ENCODE data around the gene SQSTM1. TPM values are rescaled to one million over a fixed set of nuclear protein-coding genes. Genes with fewer than 3 reads are reported as not detected.
A peak's percentile ranks its signal among the peaks of the same experiment; 100 is the strongest.

SQSTM1 gene
- total and polyA plus RNA-seq, 11 donors: 177 to 747 (median 396) TPM

GRCh38 chr5:179802950-179803562, 17.6 kb upstream of the SQSTM1 start:
- 73 to 81% (median 77%) methylated on average over 9 to 11 of the region's 11 CpGs for WGBS, 4 donors
- peaks cover 7 to 45% (median 33%) of the 10 kb centered on the region in 9 donors for H3K36me3 ChIP-seq
- H3K9me3 ChIP-seq: no peaks in the 10 kb centered on the region
- ATAC-seq (no peak), DNase-seq (peak in 3 of 5 donors; percentile 22 to 40 (median 28))
- no peaks in the 10 kb centered on the region for H3K27me3 ChIP-seq
- TF ChIP-seq POLR2A (IDR thresholded peaks at IDR 0.05) (no peak), CTCF (IDR thresholded peaks at IDR 0.05) (no peak)
- H3K4me1 ChIP-seq: peaks cover 0 to 51% (median 39%) of the 10 kb centered on the region in 12 donors
- H3K27ac ChIP-seq: peak overlapping the region in 3 of 12 donors; percentile 6 to 38 (median 19)
- intact Hi-C loops (cut with DNase I): loop anchor here in 6 of 10 donors (5.0 to 10.0 kb wide), 3 partner anchors 52 to 104 kb away; partner anchors contain the start of genes TBC1D9B (in 6 of the 6) and MRNIP (in 1 of the 6)
- H3K4me3 ChIP-seq: no peak overlapping the region

DNA sequence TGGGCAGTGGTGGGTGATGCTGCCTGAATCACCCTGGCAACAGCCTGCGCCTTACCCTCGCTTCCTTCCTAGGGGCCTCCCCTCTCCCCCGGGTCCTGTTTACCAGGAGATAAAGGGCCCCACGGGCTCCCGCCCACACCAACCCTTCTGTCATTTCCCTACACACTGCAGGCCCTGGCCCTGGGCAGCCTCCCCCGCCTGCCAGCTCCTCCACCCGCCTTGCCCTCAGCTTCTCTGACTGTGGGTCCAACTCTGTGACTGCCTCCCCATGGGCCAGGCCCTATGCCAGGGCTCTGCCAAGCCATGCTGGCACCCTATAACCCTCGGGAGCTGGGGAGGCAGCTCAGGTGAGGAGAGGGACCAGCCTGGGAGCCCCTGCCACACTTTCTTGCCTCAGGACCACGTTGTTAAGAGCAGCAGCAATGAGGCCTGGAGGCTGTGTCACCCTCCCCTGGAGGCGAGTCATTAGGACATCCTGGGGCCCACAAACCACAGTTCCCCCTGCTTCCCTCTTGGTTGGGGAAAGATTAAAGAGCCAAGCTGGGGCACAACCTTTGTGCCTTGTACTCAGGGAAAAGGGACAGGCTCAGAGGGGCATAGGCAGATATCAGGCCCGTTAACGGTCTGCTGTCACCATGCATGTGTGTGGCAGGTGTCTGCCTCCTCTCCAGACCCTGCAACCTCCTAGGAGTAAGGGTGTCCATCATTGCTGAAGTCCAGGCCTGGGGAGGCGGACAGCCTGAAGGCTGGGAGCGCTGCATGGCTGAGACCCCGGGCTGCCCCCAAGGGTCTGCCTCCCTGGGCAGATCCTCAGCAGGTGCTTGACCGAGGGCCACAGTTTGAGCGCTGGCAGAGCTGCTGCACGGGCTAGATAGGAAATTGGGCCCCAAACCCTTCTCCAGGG, 16.8 kb upstream of the SQSTM1 start:
- Histone ChIP-seq H3K36me3 (peaks cover 1 to 36% (median 24%) of the 10 kb centered on the region in 9 donors), H3K9me3 (no peaks in the 10 kb centered on the region), H3K4me1 (peaks cover 0 to 51% (median 39%) of the 10 kb centered on the region in 12 donors), H3K27me3 (no peaks in the 10 kb centered on the region), H3K4me3 (no peak overlapping the region), H3K27ac (peak overlapping the region in 2 of 12 donors; percentile 19 to 38)
- DNase-seq (peak in 3 of 5 donors; percentile 31 to 52 (median 37)), ATAC-seq (no peak)
- WGBS, 4 donors: 65 to 66% (median 66%) methylated on average over 11 to 18 of the region's 18 CpGs
- TF ChIP-seq CTCF (IDR thresholded peaks at IDR 0.05): no peak
- no peak for TF ChIP-seq POLR2A (IDR thresholded peaks at IDR 0.05)
- intact Hi-C loops (cut with DNase I): loop anchor here in 6 of 10 donors (5.0 to 10.0 kb wide), 3 partner anchors 51 to 103 kb away; partner anchors contain the start of genes TBC1D9B (in 6 of the 6) and MRNIP (in 1 of the 6)

DNA sequence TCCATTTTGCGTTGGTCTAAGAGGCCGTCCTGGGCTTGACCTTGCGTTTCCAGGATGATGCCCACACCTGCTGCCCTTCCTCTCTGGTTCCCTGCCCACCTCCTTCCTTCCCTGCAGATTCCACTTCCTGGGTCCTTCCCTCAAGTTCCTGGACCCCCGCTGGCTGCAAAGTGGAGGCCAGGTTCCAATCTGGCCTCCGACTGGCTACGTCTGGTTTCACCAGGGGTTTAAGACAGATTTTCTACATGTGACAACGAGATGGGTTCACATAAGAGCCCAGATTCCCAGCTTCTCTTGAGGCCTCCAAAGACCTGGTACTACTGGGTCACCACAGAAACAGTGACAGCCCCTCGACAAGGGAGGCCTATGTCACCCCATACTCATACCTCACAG, 16.2 kb upstream of the SQSTM1 start:
- ATAC-seq (no peak), DNase-seq (peak in 1 of 5 donors; percentile 50)
- H3K9me3 ChIP-seq: no peaks in the 10 kb centered on the region
- no peaks in the 10 kb centered on the region for H3K27me3 ChIP-seq
- peak overlapping the region in 5 of 12 donors; percentile 73 to 100 (median 96) for H3K4me3 ChIP-seq
- peaks cover 0 to 51% (median 39%) of the 10 kb centered on the region in 12 donors for H3K4me1 ChIP-seq
- WGBS, 4 donors: 85 to 91% (median 87%) methylated on average over 8 of the region's 8 CpGs
- H3K27ac ChIP-seq: peak overlapping the region in 5 of 12 donors; percentile 89 to 98 (median 98)
- intact Hi-C loops (cut with DNase I): loop anchor here in 6 of 10 donors (5.0 to 10.0 kb wide), 3 partner anchors 50 to 103 kb away; partner anchors contain the start of genes TBC1D9B (in 6 of the 6) and MRNIP (in 1 of the 6)
- TF ChIP-seq CTCF (IDR thresholded peaks at IDR 0.05) (no peak), POLR2A (IDR thresholded peaks at IDR 0.05) (no peak)
- H3K36me3 ChIP-seq: peaks cover 0 to 30% (median 18%) of the 10 kb centered on the region in 9 donors
